22Rv1 (cell line): ENCODE measurements around the gene ALAS1.

Experiments used
- ZFX ChIP-seq: fragments of 450-650 bp; IDR thresholded peaks from 2 replicates; pipeline ENCODE4 v1.6.1; 2017; ENCODE audit warnings: antibody characterized with exemption, borderline replicate concordance
- TF ChIP-seq, protein P1 (sequence below): fragments of 450-650 bp; IDR thresholded peaks from 2 replicates; pipeline ENCODE4 v1.5.1; 2017; ENCODE audit warnings: mild to moderate bottlenecking

DNA sequence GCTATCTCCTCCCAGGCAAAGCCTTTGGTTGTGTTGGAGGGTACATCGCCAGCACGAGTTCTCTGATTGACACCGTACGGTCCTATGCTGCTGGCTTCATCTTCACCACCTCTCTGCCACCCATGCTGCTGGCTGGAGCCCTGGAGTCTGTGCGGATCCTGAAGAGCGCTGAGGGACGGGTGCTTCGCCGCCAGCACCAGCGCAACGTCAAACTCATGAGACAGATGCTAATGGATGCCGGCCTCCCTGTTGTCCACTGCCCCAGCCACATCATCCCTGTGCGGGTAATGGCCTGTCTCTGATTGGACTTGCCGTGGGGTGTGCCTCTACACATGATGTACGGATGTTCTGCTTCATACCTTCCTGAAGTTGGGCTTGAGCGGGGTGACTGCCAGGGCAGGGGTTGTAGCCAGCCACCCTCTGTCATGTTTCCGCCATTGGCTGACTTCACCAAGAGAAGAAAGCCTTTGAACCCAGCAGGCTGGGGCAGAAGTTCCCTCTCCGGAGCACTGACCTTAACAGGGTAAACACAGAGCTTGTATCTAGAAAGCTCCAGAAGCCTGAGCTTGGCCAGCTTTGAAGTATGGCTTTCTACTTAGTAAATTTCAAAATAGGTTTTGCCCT lies 13.4 kb downstream of the ALAS1 start:
- TF ChIP-seq, protein P1, sequence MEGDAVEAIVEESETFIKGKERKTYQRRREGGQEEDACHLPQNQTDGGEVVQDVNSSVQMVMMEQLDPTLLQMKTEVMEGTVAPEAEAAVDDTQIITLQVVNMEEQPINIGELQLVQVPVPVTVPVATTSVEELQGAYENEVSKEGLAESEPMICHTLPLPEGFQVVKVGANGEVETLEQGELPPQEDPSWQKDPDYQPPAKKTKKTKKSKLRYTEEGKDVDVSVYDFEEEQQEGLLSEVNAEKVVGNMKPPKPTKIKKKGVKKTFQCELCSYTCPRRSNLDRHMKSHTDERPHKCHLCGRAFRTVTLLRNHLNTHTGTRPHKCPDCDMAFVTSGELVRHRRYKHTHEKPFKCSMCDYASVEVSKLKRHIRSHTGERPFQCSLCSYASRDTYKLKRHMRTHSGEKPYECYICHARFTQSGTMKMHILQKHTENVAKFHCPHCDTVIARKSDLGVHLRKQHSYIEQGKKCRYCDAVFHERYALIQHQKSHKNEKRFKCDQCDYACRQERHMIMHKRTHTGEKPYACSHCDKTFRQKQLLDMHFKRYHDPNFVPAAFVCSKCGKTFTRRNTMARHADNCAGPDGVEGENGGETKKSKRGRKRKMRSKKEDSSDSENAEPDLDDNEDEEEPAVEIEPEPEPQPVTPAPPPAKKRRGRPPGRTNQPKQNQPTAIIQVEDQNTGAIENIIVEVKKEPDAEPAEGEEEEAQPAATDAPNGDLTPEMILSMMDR: no peak
- TF ChIP-seq ZFX: no peak
